ENCODE results near the gene DNAH9.

- TF ChIP-seq CTCF (IDR thresholded peaks at IDR 0.05), result no peak
- no peak for TF ChIP-seq POLR2A (IDR thresholded peaks at IDR 0.05)
These were observed 291.0 kb downstream of the DNAH9 start for GRCh38 chr17:11889266-11889665.

Data from body of pancreas (tissue), 4 donors.